GM12801 (cell line): ENCODE measurements around the gene KMO.

ENCODE experiments used
- CTCF ChIP-seq: IDR thresholded peaks from one replicate; pipeline ENCODE4 v1.5.1; 2011; ENCODE audit warnings: control low read depth; ENCODE audit not compliant: insufficient read length; ENCODE audit errors: extremely low read depth

The KMO gene

GRCh38 chr1:241615043-241615974, 83.1 kb downstream of the KMO start:
- no peak for TF ChIP-seq CTCF

GRCh38 chr1:241617426-241617825, 85.2 kb downstream of the KMO start:
- no peak for TF ChIP-seq CTCF

GRCh38 chr1:241622669-241623068, 90.5 kb downstream of the KMO start:
- TF ChIP-seq CTCF, result no peak

GRCh38 chr1:241624935-241625334, 92.8 kb downstream of the KMO start:
- TF ChIP-seq CTCF, result no peak

- TF ChIP-seq CTCF, result no peak
Measured at GRCh38 chr1:241627453-241628259, 95.5 kb downstream of the KMO start.

GRCh38 chr1:241630005-241630404, 97.8 kb downstream of the KMO start:
- no peak for TF ChIP-seq CTCF

GRCh38 chr1:241630476-241630875, 98.3 kb downstream of the KMO start:
- TF ChIP-seq CTCF, result no peak
